Colonic mucosa (tissue), 4 donors: ENCODE data around the gene HRH2. TPM values are rescaled to one million over a fixed set of nuclear protein-coding genes. Genes with fewer than 3 reads are reported as not detected.

Source experiments
- DNase-seq: peaks from one replicate; pipeline ENCODE4 v3.0.0-alpha.2; 2020
- H3K27ac ChIP-seq: fragments of 200-600 bp; one replicate; pipeline ENCODE4 v1.8.0; 2021
- H3K27me3 ChIP-seq: fragments of 200-600 bp; one replicate; pipeline ENCODE4 v1.8.0; 2021
- H3K36me3 ChIP-seq: fragments of 200-600 bp; one replicate; pipeline ENCODE4 v1.8.0; 2021
- H3K4me1 ChIP-seq: fragments of 200-600 bp; one replicate; pipeline ENCODE4 v1.8.0; 2021; ENCODE audit warnings: mild to moderate bottlenecking
- H3K4me3 ChIP-seq: fragments of 200-600 bp; one replicate; pipeline ENCODE4 v1.8.0; 2021
- H3K9ac ChIP-seq, 2 donors: one replicate each; pipeline ENCODE4 v1.7.0; 2013; ENCODE audit warnings: control low read depth in 2 of 2, low read depth in 2 of 2, low read length in 2 of 2
- H3K9me3 ChIP-seq: fragments of 200-600 bp; one replicate; pipeline ENCODE4 v1.8.0; 2021
- intact Hi-C: fragments of 100-400 bp; cut with DNase I; formaldehyde crosslinking; loops from one replicate; pipeline ENCODE4 v1.14.1; 2022
- total RNA-seq, 2 donors: library from RNA; stranded (reverse); fragmentation: NEBNext Ultra II Directional in 1 of 2; extraction: Animal tissue kit (Norgen Biotek cat#: 25700) in 1 of 2; gene quantifications; one replicate each; pipeline ENCODE4 v1.2.1, GENCODE V29; 2021
- TF ChIP-seq, protein P1 (sequence below): fragments of 200-600 bp; IDR thresholded peaks from one replicate; pipeline ENCODE4 v1.8.0; 2022; ENCODE audit warnings: antibody characterized with exemption, mild to moderate bottlenecking
- donor health status: healthy.
- donor health status: DM: no; HTN: no; CAD: no.
- donor health status: DM: no; HTN: no; CAD: no.

Gene HRH2
- total RNA-seq, 2 donors from 2014 or later, result 0.30 to 0.82 TPM

DNA sequence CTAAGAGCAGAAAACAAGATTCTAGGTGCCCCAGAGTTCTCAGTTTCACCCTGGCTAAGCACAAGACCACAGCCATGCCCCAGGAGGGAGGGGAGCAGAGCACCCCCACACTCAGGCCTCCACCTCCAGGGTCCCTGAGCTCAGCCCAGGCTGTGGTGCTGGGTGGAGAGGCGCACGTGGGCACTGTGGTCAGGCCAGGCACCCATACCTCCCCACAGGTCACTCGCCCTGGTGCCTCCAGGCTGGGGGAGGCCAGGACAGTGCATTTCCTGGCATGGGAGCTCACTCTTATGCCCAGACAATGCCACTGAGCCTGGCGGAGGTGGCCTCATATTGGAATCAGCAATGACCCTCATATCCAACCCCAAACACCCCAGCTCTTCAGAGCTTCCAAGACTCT, 78.8 kb downstream of the HRH2 start:
- TF ChIP-seq, protein P1, sequence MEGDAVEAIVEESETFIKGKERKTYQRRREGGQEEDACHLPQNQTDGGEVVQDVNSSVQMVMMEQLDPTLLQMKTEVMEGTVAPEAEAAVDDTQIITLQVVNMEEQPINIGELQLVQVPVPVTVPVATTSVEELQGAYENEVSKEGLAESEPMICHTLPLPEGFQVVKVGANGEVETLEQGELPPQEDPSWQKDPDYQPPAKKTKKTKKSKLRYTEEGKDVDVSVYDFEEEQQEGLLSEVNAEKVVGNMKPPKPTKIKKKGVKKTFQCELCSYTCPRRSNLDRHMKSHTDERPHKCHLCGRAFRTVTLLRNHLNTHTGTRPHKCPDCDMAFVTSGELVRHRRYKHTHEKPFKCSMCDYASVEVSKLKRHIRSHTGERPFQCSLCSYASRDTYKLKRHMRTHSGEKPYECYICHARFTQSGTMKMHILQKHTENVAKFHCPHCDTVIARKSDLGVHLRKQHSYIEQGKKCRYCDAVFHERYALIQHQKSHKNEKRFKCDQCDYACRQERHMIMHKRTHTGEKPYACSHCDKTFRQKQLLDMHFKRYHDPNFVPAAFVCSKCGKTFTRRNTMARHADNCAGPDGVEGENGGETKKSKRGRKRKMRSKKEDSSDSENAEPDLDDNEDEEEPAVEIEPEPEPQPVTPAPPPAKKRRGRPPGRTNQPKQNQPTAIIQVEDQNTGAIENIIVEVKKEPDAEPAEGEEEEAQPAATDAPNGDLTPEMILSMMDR, result no peak
- no peak for DNase-seq
- intact Hi-C loops, result loop anchor here (10.0 kb wide), 1 partner anchor 148 kb away; no protein-coding TSS in a partner anchor

DNA sequence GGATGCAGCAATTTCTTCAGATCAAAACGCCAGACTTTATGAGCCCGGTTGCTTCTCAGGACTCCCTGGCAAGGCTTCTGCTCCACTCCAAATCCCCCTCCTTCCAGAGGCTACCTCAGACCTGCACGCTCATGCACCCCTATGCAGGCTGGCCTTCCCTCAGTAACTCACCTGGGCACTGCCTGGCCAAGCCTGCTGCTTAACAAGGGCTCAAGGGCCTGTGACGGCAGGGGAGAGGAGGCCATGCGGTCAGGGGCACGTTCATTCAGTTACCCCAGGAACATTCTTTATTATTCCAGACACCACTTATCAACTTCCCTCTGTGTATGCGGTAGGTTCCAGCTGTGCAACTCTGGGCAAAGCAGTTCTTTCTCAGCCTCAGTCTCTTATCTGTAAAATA, 79.6 kb downstream of the HRH2 start:
- no peaks in the 10 kb centered on the region for H3K9me3 ChIP-seq
- TF ChIP-seq, protein P1, result no peak
- DNase-seq, result no peak
- no peaks in the 10 kb centered on the region for H3K4me1 ChIP-seq
- no peaks in the 10 kb centered on the region for H3K36me3 ChIP-seq
- no peak overlapping the region for H3K4me3 ChIP-seq
- no peaks in the 10 kb centered on the region for H3K27me3 ChIP-seq
- no peak overlapping the region for H3K27ac ChIP-seq
- intact Hi-C loops, result loop anchor here (10.0 kb wide), 1 partner anchor 147 kb away; no protein-coding TSS in a partner anchor
- H3K9ac ChIP-seq, result no peak overlapping the region

More for the DNA sequence above, 78.8 kb downstream of the HRH2 start:
- H3K27ac ChIP-seq, result no peak overlapping the region
- H3K9ac ChIP-seq, result no peak overlapping the region
- H3K4me3 ChIP-seq, result no peak overlapping the region
- H3K27me3 ChIP-seq, result no peaks in the 10 kb centered on the region
- H3K4me1 ChIP-seq, result no peaks in the 10 kb centered on the region
- no peaks in the 10 kb centered on the region for H3K36me3 ChIP-seq
- no peaks in the 10 kb centered on the region for H3K9me3 ChIP-seq

DNA sequence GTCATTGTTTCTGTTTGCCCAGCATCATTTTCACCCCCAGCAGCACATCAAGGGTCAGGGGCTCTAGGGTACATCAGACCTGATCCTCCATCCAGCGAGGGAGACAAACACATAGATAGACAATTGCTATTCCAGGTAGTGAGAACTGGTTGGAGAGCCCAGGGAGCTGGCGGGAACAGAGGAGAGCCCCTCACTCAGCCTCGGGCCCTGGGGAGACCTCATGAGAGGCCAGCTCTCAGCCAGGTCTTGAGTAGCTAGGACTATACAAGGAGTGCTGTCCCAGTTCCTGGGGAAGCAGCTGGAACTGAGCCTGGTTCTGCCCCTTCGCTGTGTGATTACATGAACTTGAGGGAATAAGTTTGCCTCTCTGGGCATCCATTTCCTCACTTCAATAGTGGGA, 80.3 kb downstream of the HRH2 start:
- H3K4me1 ChIP-seq, result no peaks in the 10 kb centered on the region
- TF ChIP-seq, protein P1, result no peak
- H3K36me3 ChIP-seq, result no peaks in the 10 kb centered on the region
- no peak overlapping the region for H3K27ac ChIP-seq
- H3K9me3 ChIP-seq, result no peaks in the 10 kb centered on the region
- no peak for DNase-seq
- intact Hi-C loops, result loop anchor here (10.0 kb wide), 1 partner anchor 147 kb away; no protein-coding TSS in a partner anchor
- no peak overlapping the region for H3K4me3 ChIP-seq
- no peak overlapping the region for H3K9ac ChIP-seq
- no peaks in the 10 kb centered on the region for H3K27me3 ChIP-seq

DNA sequence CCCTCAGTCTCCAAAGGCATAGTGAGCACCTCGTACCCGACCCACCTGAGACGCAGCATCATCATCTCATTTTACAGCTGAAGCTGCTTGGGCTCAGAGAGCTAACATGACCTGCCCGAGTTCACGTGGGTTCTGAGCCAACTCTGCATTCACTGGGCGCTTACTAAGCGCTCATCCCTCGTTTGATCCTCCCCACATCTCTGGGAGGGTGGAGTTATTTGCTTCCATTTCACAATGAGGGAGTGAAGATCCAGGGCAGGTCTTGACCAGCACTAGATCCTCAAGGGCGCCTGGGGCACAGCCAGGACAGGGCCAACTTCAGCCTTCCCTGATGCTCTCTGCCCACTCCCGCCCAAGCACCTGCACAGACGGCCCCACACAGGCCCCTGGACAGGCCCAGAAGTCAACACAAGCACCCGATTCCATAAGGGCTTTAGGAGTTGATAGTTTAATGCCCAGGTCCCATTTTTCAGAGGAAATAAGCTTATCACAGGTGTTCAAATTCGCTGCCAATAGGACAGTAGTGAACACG, 80.8 kb downstream of the HRH2 start:
- H3K4me3 ChIP-seq, result no peak overlapping the region
- no peak overlapping the region for H3K27ac ChIP-seq
- no peaks in the 10 kb centered on the region for H3K36me3 ChIP-seq
- no peak overlapping the region for H3K9ac ChIP-seq
- H3K27me3 ChIP-seq, result no peaks in the 10 kb centered on the region
- intact Hi-C loops, result loop anchor here (10.0 kb wide), 1 partner anchor 146 kb away; no protein-coding TSS in a partner anchor
- TF ChIP-seq, protein P1, result no peak
- no peak for DNase-seq
- H3K9me3 ChIP-seq, result no peaks in the 10 kb centered on the region
- no peaks in the 10 kb centered on the region for H3K4me1 ChIP-seq

DNA sequence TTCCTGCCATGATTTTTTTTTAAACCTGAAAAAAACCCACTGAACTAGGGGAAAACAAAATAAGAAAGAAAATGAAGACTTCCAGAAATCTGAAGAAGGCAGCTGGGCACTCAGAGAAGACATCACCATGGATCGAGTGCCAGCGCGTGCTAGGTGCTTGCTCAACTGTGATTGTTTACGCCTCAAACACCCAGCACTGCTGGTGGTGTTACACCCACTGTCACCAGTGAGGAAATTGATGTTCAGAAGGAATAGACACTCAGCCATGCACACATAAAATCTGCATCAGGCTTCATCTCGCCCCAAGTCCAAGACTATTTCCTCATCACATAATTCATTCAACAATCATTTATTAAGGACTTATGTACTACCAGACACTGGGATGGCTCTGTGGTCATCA, 82.1 kb downstream of the HRH2 start:
- TF ChIP-seq, protein P1, result no peak
- H3K4me1 ChIP-seq, result no peaks in the 10 kb centered on the region
- no peak overlapping the region for H3K9ac ChIP-seq
- H3K36me3 ChIP-seq, result no peaks in the 10 kb centered on the region
- DNase-seq, result no peak
- H3K27ac ChIP-seq, result no peak overlapping the region
- H3K27me3 ChIP-seq, result no peaks in the 10 kb centered on the region
- H3K4me3 ChIP-seq, result no peak overlapping the region
- intact Hi-C loops, result no loop called here
- H3K9me3 ChIP-seq, result no peaks in the 10 kb centered on the region
